HG03575 (cell line): ENCODE measurements around the gene TXNDC2.
"Not testable (repeated sequence)": the region's sequence is repeated elsewhere in the genome, so short reads cannot be mapped to it uniquely, and the experiment has no call there.

ENCODE experiments used
- ATAC-seq: cut with Tn5 transposase; IDR thresholded peaks from one replicate; pipeline ENCODE4 v1.9.1; 2021; ENCODE audit not compliant: unreplicated experiment, insufficient number of reproducible peaks, low FRiP score; ENCODE audit errors: extremely low read depth

Gene TXNDC2

DNA sequence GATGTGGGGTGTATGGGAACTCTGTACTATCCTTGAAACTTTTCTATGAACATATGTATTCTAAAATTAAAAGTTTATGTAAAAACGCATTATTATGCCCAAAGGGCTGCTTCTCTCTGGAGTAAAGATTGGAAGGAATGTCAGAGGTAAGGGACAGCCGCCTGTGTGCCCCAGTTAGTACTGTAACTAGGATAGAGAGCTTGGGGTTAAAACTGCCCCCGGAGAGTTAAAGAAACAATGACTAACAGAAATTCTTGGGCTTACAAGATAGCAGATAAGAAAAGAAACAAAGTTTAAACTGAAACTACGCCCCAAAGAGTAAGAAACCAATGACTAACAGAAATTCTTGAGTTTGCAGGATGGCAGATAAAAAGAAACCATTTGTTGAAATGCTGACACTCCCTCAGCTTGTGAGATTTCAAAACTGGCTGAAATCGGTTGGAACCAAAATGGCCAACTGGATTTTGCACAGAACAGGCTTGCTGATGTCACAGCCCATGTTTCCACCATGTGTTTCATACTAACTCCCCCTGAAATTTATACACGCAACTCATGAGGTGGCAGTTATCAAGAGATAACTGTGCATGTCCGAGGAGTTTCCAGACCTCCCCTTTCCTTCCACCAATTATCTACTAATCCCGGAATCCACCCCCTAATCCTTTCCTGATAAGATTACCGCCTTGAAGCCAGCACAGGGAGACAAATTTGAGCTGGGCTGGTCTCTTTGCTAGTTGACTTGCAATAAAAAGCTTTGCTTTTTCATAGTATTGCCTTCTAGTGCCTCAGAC lies 8.7 kb upstream of the TXNDC2 start:
- ATAC-seq = no peak

DNA sequence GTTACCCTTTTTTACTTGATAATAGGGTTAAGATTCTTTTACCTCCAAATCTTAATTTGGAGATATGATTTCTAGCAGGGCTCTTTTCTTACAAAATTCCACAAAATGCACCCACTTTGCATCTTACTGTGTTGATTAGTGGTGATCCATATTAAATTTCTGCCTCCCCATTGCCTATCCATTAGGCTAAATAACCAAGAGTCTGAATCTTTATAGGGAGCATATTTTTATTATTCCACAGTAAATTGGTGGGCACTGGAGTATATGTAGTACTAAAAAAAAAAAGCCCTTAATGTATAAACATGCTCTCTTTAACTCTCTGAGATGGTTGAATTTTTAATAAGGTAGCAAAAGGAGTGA lies 8.1 kb upstream of the TXNDC2 start:
- no peak for ATAC-seq

DNA sequence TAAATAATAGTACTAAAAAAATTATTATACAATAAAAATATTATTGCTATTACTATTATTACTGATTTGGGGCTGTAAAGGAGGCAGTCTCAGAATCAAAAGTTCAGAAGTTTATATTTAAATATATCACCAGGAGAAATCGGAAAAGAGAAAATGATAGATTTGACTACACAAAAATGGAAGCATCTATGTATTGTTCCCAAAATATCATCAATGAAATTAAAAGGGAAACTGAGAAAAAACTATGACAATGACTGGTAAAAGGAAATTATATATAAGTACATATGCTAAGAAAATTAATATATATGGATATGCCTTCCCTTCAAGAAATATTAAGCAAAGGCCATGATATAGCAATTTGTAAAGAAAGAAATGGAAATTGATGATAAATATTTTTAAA lies 7.7 kb upstream of the TXNDC2 start:
- ATAC-seq = no peak

DNA sequence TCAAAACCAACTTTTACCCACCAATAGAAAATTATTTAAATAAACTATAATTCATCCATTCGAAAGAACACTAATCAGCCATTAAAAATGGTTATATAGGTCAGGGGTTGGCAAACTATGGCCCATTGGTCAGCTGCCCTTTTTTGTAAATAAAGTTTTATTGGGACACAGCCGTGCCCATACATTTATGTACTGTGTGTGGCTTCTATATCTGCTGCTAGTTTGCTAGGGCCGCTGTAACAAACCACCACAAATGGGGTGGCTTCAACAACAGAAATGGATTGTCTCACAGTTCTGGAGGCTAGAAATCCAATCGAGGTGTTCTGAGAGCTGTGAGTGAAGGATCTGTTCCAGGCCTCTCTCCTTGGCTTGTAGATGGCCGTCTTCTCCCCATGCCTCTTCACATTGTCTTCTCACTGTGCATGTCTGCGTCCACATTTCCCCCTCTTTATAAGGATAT lies 7.0 kb upstream of the TXNDC2 start:
- ATAC-seq = no peak

DNA sequence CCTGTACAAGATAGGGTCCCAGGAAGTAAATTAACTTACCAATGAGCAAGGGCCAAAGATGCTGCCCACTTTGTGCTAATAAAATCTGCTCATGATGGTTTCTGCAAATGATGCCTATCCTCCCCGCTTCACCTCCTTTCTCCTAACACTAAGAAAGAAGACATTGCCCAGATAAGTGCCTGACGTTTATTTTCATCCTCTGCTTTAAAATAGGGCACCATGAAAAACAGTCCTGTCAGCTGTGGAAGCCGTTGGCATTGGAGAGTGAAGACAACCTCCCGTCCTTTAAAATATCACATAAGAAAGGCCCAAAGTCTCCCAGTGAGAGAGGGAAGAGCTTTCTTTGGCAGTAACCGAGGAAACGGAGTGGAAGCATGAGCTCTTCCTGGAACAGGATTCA lies 1.7 kb upstream of the TXNDC2 start:
- no peak for ATAC-seq

DNA sequence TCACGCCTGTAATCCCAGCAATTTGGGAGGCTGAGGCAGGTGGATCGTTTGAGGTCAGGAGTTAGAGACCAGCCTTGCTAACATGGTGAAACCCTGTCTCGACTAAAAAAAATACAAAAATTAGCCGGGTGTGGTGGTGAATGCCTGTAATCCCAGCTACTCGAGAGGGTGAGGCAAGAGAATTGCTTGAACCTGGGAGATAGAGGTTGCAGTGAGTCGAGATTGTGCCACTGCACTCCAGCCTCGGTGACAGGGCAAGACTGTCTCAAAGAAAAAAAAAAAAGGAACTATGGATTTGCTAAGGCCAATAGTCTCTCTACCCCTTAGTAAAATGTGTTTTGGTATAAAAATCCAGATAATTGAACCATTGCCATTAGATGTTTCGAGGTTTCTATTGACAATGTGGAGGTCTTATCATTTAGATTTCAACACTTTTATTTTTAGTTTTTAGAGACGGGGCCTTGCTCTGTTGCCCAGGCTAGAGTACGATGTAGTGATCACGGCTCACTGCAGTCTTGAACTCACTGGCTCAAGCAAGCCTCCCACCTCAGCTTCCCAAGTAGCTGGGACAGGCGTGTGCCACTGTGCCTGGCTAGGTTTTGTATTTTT lies 1.1 kb upstream of the TXNDC2 start:
- ATAC-seq = no peak

DNA sequence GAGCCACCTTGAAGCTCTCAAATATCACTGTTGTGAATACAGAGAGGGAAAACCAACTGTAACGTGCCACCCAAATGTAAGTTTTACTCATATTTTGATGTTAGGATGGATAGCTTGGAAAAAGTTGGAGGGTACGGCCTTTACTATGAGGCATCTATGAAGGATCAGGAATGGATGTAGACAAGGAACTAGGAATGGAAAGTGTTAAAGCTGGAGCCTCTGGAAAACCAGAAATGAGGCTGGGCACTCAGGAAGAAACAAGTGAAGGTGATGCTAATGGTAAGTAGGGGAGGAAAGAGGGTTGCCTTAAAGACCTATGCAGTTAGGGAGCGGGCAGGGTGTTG lies 204 bp downstream of the TXNDC2 start:
- no peak for ATAC-seq

DNA sequence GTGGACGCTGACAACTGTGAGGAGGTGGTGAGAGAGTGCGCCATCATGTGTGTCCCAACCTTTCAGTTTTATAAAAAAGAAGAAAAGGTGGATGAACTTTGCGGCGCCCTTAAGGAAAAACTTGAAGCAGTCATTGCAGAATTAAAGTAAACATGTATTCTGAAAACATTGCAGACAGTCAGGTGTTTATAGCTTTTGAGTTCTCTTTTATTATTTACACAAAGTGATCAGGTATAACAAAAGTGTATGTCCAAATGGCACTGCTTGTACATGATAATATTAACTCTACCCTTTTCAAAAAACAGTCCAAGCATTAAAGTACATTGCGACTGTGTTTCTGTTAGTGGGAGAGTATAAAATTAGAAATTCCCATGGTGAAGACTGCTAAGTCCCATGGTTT lies 2.2 kb downstream of the TXNDC2 start:
- ATAC-seq = no peak

DNA sequence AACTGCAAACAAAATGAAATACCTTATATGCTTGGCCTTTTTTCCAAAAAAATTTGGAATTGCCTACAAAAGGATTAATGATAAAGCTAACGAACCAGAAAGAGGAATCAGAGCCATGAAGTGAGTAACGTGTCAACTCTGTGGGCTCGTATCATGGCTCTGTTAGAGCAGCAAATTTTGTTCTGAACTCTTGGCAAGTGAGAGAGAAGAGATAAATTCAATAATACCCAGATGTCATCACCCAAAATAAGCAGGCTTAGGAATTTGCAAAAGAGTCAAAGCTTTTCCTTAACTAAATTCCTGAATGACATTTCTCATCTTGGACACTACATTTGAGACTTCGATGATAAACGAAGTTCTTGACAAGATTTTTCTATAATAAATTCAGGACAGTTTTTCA lies 4.4 kb downstream of the TXNDC2 start:
- no peak for ATAC-seq

DNA sequence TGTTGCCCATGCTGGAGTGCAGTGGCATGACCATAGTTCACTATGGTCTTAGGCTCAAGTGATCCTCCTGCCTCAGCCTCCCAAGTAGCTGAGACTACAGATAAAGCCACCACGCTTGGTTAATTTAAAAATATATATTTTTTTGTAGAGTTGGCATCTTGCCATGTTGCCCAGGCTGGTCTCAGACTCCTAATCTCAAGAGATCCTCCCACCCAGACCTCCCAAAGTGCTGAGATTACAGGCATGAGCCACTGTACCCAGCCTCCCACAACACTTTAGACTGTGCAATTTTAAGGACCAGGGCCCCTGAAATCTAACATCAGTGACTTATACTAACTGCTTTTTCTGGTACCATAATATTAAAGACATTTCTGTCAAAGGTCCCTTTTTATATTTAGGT lies 5.2 kb downstream of the TXNDC2 start:
- no peak for ATAC-seq

DNA sequence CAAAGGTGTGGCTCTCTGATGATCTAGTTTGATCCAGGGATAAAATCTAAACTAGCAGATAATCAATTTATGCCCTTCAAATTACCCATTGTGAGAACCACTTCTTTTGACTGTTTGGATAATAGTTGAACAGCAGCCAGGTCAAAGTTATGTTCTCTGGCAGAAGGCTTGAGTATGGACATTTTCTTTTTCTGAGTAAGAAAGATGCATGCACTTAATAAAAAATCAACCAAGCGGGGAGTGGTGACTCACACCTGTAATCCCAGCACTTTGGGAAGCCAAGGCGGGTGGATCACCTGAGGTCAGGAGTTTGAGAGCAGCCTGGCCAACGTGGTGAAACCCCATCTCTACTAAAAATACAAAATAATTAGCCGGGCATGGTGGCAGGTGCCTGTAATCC lies 5.7 kb downstream of the TXNDC2 start:
- not testable (repeated sequence) for ATAC-seq

DNA sequence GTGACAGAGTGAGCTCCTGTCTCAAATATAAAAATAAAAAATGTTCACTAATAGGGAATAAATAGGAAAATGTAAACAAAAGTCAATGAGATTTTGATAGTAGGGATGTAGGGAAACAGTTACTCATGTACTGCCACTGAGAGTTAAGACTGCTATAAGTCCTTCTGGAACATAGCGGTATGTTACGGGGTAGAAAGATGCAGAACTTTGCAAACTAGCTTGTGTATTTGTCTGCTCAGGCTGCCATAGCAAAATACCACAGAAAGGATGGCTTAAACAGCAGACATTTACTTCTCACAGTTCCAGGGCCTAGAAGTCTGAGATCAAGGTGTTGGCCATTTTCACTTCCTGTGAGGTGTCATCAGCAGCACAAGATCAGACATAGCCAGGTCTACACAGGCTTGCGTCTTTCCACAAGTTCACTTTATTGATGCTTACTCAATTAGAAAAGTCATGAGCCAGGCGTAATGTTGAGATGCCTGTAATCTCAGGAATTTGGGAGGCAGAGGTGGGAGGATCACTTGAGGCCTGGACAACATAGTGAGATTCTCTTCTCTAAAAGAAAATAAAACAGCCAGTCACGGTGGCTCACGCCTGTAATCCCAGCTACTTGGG lies 8.8 kb downstream of the TXNDC2 start:
- no peak for ATAC-seq

DNA sequence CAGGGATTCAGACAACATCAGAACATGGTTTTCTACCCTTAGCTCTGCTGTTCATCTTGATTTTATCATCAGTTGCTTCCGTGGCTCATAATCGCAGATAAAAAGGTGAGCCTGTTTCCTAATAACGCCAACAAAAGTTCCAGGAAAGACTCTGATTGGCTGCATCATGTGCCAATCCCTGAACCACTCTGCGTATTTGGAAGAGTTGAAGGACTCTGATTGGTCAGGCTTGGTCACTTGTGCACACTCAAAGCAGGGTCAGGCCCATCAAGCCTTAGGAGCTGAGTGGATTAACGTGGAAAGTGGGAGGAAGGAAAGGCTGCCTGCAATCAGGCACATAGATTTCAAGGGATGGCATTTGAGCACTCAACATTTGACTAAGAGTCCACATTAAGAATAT lies 11.4 kb downstream of the TXNDC2 start:
- ATAC-seq = no peak

DNA sequence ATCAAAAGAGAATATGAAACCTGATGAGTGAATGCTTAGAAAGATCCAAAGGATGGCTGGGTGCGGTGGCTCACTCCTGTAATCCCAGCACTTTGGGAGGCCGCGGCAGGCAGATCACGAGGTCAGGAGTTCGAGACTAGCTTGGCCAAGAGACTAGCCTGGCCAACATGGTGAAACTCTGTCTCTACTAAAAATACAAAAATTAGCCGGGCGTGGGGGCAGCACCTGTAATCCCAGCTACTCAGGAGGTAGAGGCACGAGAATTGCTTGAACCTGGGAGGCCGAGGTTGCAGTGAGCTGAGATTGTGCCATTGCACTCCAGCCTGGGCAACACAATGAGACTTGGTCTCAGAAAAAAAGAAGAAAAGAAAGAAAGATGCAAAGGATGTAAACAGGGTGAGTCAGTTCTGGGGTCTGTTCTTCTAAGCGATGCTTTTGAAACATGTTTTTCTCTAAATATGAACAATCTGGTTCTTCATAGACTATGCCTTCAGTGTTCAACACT lies 12.1 kb downstream of the TXNDC2 start:
- not testable (repeated sequence) for ATAC-seq

DNA sequence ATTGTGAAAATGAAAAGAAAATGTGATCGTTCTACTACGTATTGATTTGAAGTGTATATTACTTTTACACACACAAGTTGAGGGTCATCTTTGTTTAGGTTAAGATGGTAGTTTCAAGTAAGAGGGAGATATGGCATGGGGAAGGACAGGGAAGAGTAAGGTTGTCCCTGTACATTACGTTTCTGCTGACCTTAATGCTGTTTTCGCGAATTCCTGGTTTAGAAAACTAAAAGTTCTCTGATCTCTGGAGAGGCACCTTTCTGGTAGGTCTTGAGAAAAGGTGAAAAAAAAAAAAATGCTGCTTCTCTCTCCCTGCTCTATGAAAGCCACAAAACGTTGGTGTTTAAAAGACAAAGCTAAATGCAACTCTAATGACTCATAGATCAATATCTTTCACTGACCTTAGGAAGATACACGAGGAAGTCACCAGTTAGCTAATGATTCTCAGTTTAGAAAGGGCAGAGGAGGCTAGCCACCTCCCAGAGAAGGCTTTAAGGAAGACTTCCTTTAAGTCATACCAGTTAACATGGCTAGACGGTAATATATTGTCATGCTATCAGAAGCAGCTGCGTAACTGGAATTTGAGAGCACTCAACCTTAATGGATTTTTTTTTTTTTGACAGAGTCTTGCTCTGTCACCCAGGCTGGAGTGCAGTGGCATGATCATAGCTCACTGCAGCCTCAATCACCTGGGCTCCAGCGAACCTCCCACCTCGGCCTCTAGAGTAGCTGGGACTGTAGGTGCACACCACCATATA lies 13.2 kb downstream of the TXNDC2 start:
- ATAC-seq = no peak

DNA sequence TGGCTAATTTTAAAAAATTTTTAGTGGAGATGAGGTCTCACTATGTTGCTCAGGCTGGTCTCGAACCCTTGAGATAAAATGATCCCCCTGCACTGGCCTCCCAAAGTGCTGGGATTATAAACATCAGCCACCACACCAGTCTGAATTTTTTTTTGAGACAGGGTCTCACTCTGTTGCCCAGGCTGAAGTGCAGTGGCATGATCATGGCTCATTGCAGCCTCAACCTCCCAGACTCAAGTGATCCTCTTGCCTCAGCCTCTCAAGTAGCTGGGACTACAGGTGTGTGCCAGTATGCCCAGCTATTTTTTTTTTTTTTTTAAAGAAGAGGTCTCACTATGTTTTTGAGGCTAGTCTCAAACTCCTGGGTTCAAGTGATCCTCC lies 13.8 kb downstream of the TXNDC2 start:
- not testable (repeated sequence) for ATAC-seq

DNA sequence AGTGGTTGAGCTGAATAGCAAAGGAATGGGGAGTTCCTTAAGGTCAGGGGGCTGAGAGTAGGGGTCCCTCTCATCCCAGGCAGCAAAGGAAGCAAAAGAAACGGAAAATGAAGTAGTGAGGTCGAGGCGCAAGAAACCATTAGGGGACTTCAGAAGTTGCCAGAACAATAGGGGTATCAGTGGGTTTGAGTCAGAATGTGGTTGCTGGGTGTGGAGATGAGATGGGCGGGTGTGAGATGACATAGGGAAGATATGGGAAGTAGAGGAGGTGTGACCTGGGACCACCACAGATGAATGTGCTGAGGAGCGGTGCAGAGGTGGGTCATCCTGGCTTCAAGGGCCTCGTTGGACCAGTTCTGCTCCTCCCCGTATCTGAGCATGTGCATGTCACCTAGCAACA lies 14.9 kb downstream of the TXNDC2 start:
- no peak for ATAC-seq

DNA sequence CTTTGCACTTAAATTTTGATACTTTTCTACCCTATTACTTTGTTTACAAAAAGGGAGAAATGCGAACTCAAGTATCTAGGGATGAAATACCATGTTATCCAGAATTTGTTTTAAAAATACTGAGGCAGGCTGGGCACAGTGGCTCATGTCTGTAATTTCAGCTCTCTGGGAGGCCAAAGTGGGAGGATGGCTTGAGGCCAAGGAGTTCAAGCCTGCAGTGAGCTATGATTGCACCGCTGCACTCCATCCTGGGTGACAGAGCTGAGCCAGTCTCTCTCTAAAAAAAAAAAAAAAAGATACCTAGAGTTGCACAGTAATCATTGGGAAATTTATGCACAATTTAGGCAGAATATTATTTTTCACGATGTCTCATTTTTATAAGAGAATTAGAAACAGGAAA lies 15.6 kb downstream of the TXNDC2 start:
- ATAC-seq = no peak

DNA sequence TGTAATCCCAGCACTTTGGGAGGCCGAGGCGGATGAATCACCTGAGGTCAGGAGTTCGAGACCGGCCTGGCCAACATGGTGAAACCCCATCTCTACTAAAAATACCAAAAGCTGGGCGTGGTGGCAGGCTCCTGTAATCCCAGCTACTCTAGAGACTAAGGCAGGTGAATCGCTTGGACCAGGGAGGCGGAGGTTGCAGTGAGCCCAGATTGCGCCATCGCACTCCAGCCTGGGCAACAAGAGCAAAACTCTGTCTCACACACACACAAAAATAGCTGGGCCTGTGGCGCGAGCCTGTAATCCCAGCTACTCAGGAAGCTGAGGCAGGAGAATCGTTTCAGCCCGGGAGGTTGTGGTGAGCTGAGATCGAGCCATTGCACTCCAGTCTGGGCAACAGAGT lies 16.5 kb downstream of the TXNDC2 start:
- ATAC-seq = not testable (repeated sequence)

DNA sequence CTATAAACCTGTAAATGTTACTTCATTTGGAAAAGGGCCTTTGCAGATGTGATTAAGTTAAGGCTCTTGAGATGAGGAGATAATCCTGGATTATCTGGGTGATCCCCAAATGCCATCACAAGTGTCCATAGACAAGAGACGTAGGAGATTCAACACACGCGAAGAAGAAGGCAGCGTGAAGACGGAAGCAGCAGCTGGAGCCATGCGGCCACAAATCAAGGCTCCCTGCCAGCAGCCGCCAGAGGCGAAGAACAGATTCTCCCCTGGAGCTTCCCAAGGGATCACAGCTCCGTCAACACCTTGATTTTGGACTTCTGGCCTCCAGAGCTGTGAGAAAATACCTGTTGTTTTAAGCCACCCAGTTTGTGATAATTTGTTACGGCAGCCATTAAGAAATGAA lies 17.1 kb downstream of the TXNDC2 start:
- ATAC-seq = no peak
